IMR-90 (cell line): ENCODE measurements around the gene CAPN5. TPM values are rescaled to one million over a fixed set of nuclear protein-coding genes. Genes with fewer than 3 reads are reported as not detected.
A peak's percentile ranks its signal among the peaks of the same experiment; 100 is the strongest.

Experiments
- ATAC-seq: fragments of 200-7000 bp; cut with Tn5 transposase; 2 replicates; pipeline ENCODE4 v1.9.1; 2020; ENCODE audit warnings: low read depth, mild to moderate bottlenecking, moderate library complexity
- BruUV-seq: library from RNA; stranded (reverse); fragments of 400-500 nt; replicated peaks from 2 replicates; lab custom pipeline; 2021; lab: Mats Ljungman, UMichigan
- CTCF ChIA-PET: fragments of 300-600 bp; formaldehyde crosslinking; extraction: SDS; loops from one replicate; lab custom pipeline; 2021; ENCODE audit warnings: antibody characterized with exemption; lab: Yijun Ruan, JAX
- POLR2A ChIA-PET: fragments of 300-600 bp; sonication (Branson Sonifier 250); formaldehyde crosslinking; loops from one replicate; lab custom pipeline; 2022; ENCODE audit warnings: antibody characterized with exemption; ENCODE audit not compliant: unreplicated experiment; lab: Charles Lee
- DNase-seq: peaks from one replicate; pipeline ENCODE4 v3.0.0; 2013
- H2AFZ ChIP-seq: replicated peaks from 2 replicates; pipeline ENCODE3; 2013; ENCODE audit warnings: low read length, mild to moderate bottlenecking; ENCODE audit not compliant: poor library complexity
- H2AK5ac ChIP-seq: 2 replicates; pipeline ENCODE4 v1.6.1; 2013; ENCODE audit warnings: low read depth, low read length, inconsistent platforms
- H2AK9ac ChIP-seq: replicated peaks from 2 replicates; pipeline ENCODE3; 2013; ENCODE audit warnings: mild to moderate bottlenecking, low read depth, low read length, moderate library complexity; ENCODE audit not compliant: poor library complexity
- H2BK120ac ChIP-seq: 2 replicates; pipeline ENCODE4 v1.6.1; 2013; ENCODE audit warnings: low read depth, low read length, inconsistent platforms
- H2BK15ac ChIP-seq: 3 replicates; pipeline ENCODE4 v1.6.1; 2013; ENCODE audit warnings: low read depth, low read length, inconsistent platforms
- H2BK20ac ChIP-seq: 2 replicates; pipeline ENCODE4 v1.6.1; 2013; ENCODE audit warnings: low read depth, mild to moderate bottlenecking, inconsistent platforms, low read length, moderate library complexity
- H2BK5ac ChIP-seq: 2 replicates; pipeline ENCODE4 v1.6.1; 2013; ENCODE audit warnings: mild to moderate bottlenecking, low read depth, low read length, inconsistent platforms; ENCODE audit not compliant: poor library complexity, severe bottlenecking
- H3K14ac ChIP-seq: replicated peaks from 2 replicates; pipeline ENCODE4 v1.6.1; 2013; ENCODE audit warnings: low read depth, low read length, inconsistent platforms
- H3K18ac ChIP-seq: 2 replicates; pipeline ENCODE4 v1.6.1; 2013; ENCODE audit warnings: low read depth, low read length, control low read depth
- H3K23ac ChIP-seq: 2 replicates; pipeline ENCODE4 v1.6.1; 2013; ENCODE audit warnings: low read depth, low read length, inconsistent platforms
- H3K27ac ChIP-seq: 2 replicates; pipeline ENCODE4 v1.5.1; 2013; ENCODE audit warnings: mild to moderate bottlenecking, control low read depth, low read length; ENCODE audit not compliant: insufficient read depth
- H3K27me3 ChIP-seq: 2 replicates; pipeline ENCODE4 v1.6.1; 2013; ENCODE audit warnings: low read length; ENCODE audit not compliant: control insufficient read depth, insufficient read depth
- H3K36me3 ChIP-seq: 2 replicates; pipeline ENCODE4 v1.6.1; 2013; ENCODE audit warnings: low read length, mixed read lengths; ENCODE audit not compliant: control insufficient read depth, insufficient read depth
- H3K4ac ChIP-seq: 2 replicates; pipeline ENCODE4 v1.6.1; 2013; ENCODE audit warnings: low read depth, low read length, inconsistent platforms
- H3K4me1 ChIP-seq: 2 replicates; pipeline ENCODE4 v1.6.1; 2013; ENCODE audit warnings: low read length, mixed read lengths; ENCODE audit not compliant: control insufficient read depth, insufficient read depth
- H3K4me2 ChIP-seq: 2 replicates; pipeline ENCODE4 v1.6.1; 2013; ENCODE audit warnings: low read depth, mild to moderate bottlenecking, control low read depth, low read length, moderate library complexity
- H3K4me3 ChIP-seq: 2 replicates; pipeline ENCODE4 v1.5.1; 2013; ENCODE audit warnings: low read depth, mild to moderate bottlenecking, control low read depth, low read length, moderate library complexity; ENCODE audit not compliant: insufficient read depth
- H3K56ac ChIP-seq: 2 replicates; pipeline ENCODE4 v1.6.1; 2013; ENCODE audit warnings: low read length, inconsistent platforms; ENCODE audit not compliant: insufficient read depth; ENCODE audit errors: extremely low read depth
- H3K79me1 ChIP-seq, 2 experiments: 2 replicates each; pipeline ENCODE4 v1.6.1; 2013; ENCODE audit warnings: low read length in 2 of 2, inconsistent platforms in 1 of 2, low read depth in 1 of 2
- H3K9ac ChIP-seq: 2 replicates; pipeline ENCODE4 v1.6.1; 2013; ENCODE audit warnings: low read depth, low read length, control low read depth
- H3K9me1 ChIP-seq: 2 replicates; pipeline ENCODE4 v1.6.1; 2013; ENCODE audit warnings: low read length, inconsistent platforms; ENCODE audit not compliant: insufficient read depth
- H3K9me3 ChIP-seq: 2 replicates; pipeline ENCODE4 v1.6.1; 2013; ENCODE audit warnings: low read length; ENCODE audit not compliant: control insufficient read depth, insufficient read depth
- H4K20me1 ChIP-seq: 2 replicates; pipeline ENCODE4 v1.6.1; 2013; ENCODE audit warnings: low read length, inconsistent platforms; ENCODE audit not compliant: insufficient read depth
- H4K5ac ChIP-seq: 2 replicates; pipeline ENCODE4 v1.6.1; 2013; ENCODE audit warnings: mild to moderate bottlenecking, low read depth, low read length, control low read depth
- H4K8ac ChIP-seq, 2 experiments: 2 replicates each; pipeline ENCODE4 v1.6.1; 2013; ENCODE audit warnings: low read depth in 2 of 2, low read length in 2 of 2, control low read depth in 1 of 2, inconsistent platforms in 1 of 2
- H4K91ac ChIP-seq: 2 replicates; pipeline ENCODE4 v1.6.1; 2013; ENCODE audit warnings: low read depth, low read length, inconsistent platforms; ENCODE audit not compliant: insufficient read depth
- BHLHE40 ChIP-seq: fragments of 150-350 bp; IDR thresholded peaks from 2 replicates; pipeline ENCODE4 v1.6.1; 2016; ENCODE audit warnings: mild to moderate bottlenecking, low read depth, low read length
- MAFK ChIP-seq: IDR thresholded peaks from 2 replicates; pipeline ENCODE4 v1.6.1; 2012; ENCODE audit warnings: low read depth, low read length, improper control_type of control experiment
- NFE2L2 ChIP-seq: fragments of 150-350 bp; IDR thresholded peaks from 2 replicates; pipeline ENCODE4 v1.6.1; 2016; ENCODE audit warnings: low read depth, mild to moderate bottlenecking, low read length
- POLR2A ChIP-seq: IDR thresholded peaks from 2 replicates; pipeline ENCODE4 v1.6.1; 2012; ENCODE audit warnings: mild to moderate bottlenecking, low read depth, low read length
- WGBS, 2 experiments: methylation state at CpG; one replicate each; pipeline versions ENCODE4 v1.1.5 to v1.1.7; 2013; ENCODE audit warnings: missing lambda C conversion rate in 2 of 2; ENCODE audit not compliant: insufficient read length in 1 of 2; ENCODE audit errors: extremely low coverage in 2 of 2; 5-methylcytosine and 5-hydroxymethylcytosine counted together
- dilution Hi-C: fragments of 300-500 bp; cut with HindIII; formaldehyde crosslinking; loops from one replicate; pipeline ENCODE4 v1.14.3; 2018; ENCODE audit warnings: low sequenced_read_pairs; ENCODE audit not compliant: unreplicated experiment
- in situ Hi-C: fragments of 300-500 bp; cut with MboI; formaldehyde crosslinking; loops from 3 replicates; pipeline ENCODE4 v1.14.3; 2019; ENCODE audit warnings: low sequenced_read_pairs, inconsistent platforms, mixed read lengths
- intact Hi-C: fragments of 100-400 bp; cut with micrococcal nuclease; formaldehyde crosslinking; loops from 2 replicates; pipeline ENCODE4 v1.10.0; 2022
- polyA plus RNA-seq, 3 experiments: library from polyadenylated mRNA; depleted of rRNA; stranded (reverse); fragments of >200 nt; gene quantifications; 2 replicates each; pipeline ENCODE4 v1.2.3, GENCODE V29; 2012; ENCODE audit warnings: low replicate concordance in 1 of 3
- total RNA-seq: library from RNA; depleted of rRNA; stranded (reverse); fragments of >200 nt; gene quantifications from 2 replicates; pipeline ENCODE4 v1.2.3, GENCODE V29; 2012
- TF ChIP-seq, protein P1 (sequence below): fragments of 150-350 bp; IDR thresholded peaks from 2 replicates; pipeline ENCODE4 v1.6.1; 2017; ENCODE audit warnings: mild to moderate bottlenecking, antibody characterized with exemption, low read length, low read depth

Gene CAPN5
- total and polyA plus RNA-seq, 2 of the 4 experiments (the other 2 are of a cell fraction): 8.1 to 24.0 TPM

DNA sequence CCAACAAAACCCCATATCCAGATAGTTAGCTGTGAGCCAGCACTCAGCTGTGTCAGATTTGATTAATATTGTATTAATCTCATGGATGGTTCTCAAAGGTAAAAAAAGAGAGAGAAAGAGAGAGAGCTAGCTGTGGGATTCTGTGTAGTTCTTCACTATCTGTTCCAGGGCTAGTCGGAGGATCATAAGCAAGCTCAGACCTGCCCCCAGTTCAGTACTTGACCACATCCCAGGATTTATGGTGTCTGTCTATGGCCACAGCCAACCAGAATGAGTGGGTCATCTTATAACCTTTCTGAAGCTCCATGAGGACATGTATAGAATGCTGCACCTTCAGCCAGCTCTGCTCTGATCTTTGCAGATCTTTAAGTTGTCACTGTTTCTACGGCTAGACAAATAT, 46.0 kb upstream of the CAPN5 start:
- intact Hi-C loops: no loop called here

More for the DNA sequence above, 46.0 kb upstream of the CAPN5 start:
- ChIA-PET CTCF (no interaction called here), POLR2A (no interaction called here)
- Histone ChIP-seq H3K4ac (no peak overlapping the region), H2BK5ac (no peak overlapping the region), H2BK15ac (no peak overlapping the region), H3K79me1 (no peaks in the 10 kb centered on the region), H3K4me1 (peaks cover 6% of the 10 kb centered on the region; the same call in 1 of the 2 replicates), H4K8ac (no peak overlapping the region), H2AFZ (no peak overlapping the region), H3K27me3 (no peaks in the 10 kb centered on the region), H3K23ac (no peak overlapping the region), H3K36me3 (no peaks in the 10 kb centered on the region), H3K27ac (no peak overlapping the region), H4K5ac (no peak overlapping the region), H3K9me1 (peaks cover 3% of the 10 kb centered on the region; the same call in 1 of the 2 replicates), H2BK20ac (no peak overlapping the region), H2BK120ac (no peak overlapping the region), H3K9ac (no peak overlapping the region), H3K18ac (no peak overlapping the region), H2AK9ac (no peak overlapping the region), H3K14ac (no peak overlapping the region), H2AK5ac (peak overlapping the region; percentile 48; the same call in 1 of the 2 replicates), H4K20me1 (no peaks in the 10 kb centered on the region), H3K4me3 (no peak overlapping the region), H3K56ac (no peak overlapping the region), H3K9me3 (no peaks in the 10 kb centered on the region), H3K4me2 (no peak overlapping the region), H4K91ac (no peak overlapping the region)
- no TSS peak for BruUV-seq
- DNase-seq (no peak), ATAC-seq (peak; percentile 14; the same call in 1 of the 2 replicates)
- no peak for TF ChIP-seq MAFK
- TF ChIP-seq POLR2A: no peak
- TF ChIP-seq BHLHE40: no peak
- TF ChIP-seq, protein P1, sequence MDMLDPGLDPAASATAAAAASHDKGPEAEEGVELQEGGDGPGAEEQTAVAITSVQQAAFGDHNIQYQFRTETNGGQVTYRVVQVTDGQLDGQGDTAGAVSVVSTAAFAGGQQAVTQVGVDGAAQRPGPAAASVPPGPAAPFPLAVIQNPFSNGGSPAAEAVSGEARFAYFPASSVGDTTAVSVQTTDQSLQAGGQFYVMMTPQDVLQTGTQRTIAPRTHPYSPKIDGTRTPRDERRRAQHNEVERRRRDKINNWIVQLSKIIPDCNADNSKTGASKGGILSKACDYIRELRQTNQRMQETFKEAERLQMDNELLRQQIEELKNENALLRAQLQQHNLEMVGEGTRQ: no peak
- no peak for TF ChIP-seq NFE2L2
- no CpG with 5 or more reads among the region's 2 CpGs for WGBS, 2 experiments
- dilution Hi-C loops: no loop called here
- in situ Hi-C loops: no loop called here
